Umbilical cord (tissue), 2 donors: ENCODE results near the gene SP2. TPM values are rescaled to one million over a fixed set of nuclear protein-coding genes. Genes with fewer than 3 reads are reported as not detected.

Experiments used
- DNase-seq: peaks from one replicate; pipeline ENCODE4 v3.0.0-alpha.2; 2015; ENCODE audit warnings: low spot score
- total RNA-seq: library from RNA; depleted of rRNA; stranded (reverse); fragments of >200 nt; gene quantifications from one replicate; pipeline ENCODE4 v1.2.3, GENCODE V29; 2014; ENCODE audit warnings: low replicate concordance; ENCODE audit not compliant: insufficient read depth

The SP2 gene
- total RNA-seq, 1 donor from 2014 or later, result not detected

- DNase-seq, result no peak
These were observed 77.5 kb downstream of the SP2 start for GRCh38 chr17:47973541-47973940.

GRCh38 chr17:47975189-47975822 is 79.3 kb downstream of the SP2 start:
- no peak for DNase-seq

- DNase-seq, result no peak
These were observed 79.8 kb downstream of the SP2 start for GRCh38 chr17:47975823-47976205.

- peak; percentile 61 for DNase-seq
These were observed 82.3 kb downstream of the SP2 start for GRCh38 chr17:47978324-47978723.

Other genes starting within 250 kb of the SP2 start
- gene KPNB1, start 246.3 kb upstream of the SP2 start, total RNA-seq, result 163 TPM
- gene TBKBP1, start 202.1 kb upstream of the SP2 start, total RNA-seq, result 6.3 TPM
- 1.4 TPM for gene TBX21, start 163.0 kb upstream of the SP2 start, total RNA-seq
- 3.4 TPM for gene OSBPL7, start 74.4 kb upstream of the SP2 start, total RNA-seq
- gene MRPL10, start 64.7 kb upstream of the SP2 start, total RNA-seq, result 5.3 TPM
- 2.4 TPM for gene LRRC46, start 64.6 kb upstream of the SP2 start, total RNA-seq
- gene SCRN2, start 55.0 kb upstream of the SP2 start, total RNA-seq, result 27.0 TPM
- 2.2 TPM for gene SP6, start 45.1 kb upstream of the SP2 start, total RNA-seq
- 7.5 TPM for gene PNPO, start 45.3 kb downstream of the SP2 start, total RNA-seq
- gene PRR15L, start 61.6 kb downstream of the SP2 start, total RNA-seq, result not detected
- gene CDK5RAP3, start 74.9 kb downstream of the SP2 start, total RNA-seq, result 30.1 TPM
- 129 TPM for gene COPZ2, start 141.6 kb downstream of the SP2 start, total RNA-seq
- gene NFE2L1, start 152.1 kb downstream of the SP2 start, total RNA-seq, result 54.2 TPM
- 54.4 TPM for gene CBX1, start 205.2 kb downstream of the SP2 start, total RNA-seq
- 17.1 TPM for gene SNX11, start 211.5 kb downstream of the SP2 start, total RNA-seq